GM18498 (cell line): ENCODE measurements around the gene TTC39C.
"Not testable (repeated sequence)": the region's sequence is repeated elsewhere in the genome, so short reads cannot be mapped to it uniquely, and the experiment has no call there.

Experiments used
- ATAC-seq: cut with Tn5 transposase; IDR thresholded peaks from one replicate; pipeline ENCODE4 v1.9.1; 2021; ENCODE audit warnings: mild to moderate bottlenecking, moderate library complexity; ENCODE audit not compliant: unreplicated experiment

Gene TTC39C

DNA sequence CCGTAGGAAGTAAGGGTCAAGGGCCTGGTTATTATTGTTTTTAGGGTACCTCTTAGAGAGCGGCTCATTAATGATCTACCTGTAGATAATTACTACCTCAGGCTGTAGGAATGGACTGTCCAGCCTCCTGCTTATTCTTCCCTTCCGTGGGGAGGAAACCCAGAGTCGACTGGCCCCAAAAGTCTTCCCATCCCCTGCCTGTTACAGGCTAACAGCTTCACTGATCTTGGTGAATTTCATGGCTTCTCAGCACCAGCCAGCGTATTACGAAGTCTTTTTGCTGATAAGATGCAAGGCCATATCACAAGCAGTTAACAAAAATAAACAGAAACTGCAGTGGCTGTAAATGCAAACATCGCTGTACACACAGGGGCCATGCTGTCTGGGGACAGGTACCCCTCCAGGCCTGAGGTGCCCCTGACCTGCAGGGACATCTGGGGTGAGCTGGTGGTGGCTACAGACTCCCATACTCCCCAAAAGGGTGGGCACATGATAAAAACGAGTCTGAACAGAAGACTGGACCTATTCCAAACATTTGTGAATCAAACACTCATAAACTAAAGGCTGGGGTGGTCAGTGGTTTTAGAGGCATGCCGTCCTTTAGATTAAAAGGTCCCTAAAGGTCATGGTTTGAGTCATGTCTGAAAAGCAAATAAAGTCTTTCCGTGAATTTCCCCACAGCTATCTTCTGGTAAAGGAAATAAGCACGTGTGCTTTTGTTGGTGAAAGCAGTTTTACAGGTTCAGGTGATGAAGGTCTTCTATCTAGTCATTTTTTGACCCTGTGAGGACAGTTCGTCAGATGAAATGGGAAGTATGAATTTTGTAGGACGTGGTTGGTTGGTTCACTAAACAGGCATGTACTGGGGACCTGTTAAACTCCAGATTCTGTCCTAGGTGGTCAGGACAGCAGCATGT is 36.7 kb downstream of the TTC39C start:
- ATAC-seq = no peak

GRCh38 chr18:24052053-24052452 is 37.5 kb downstream of the TTC39C start:
- no peak for ATAC-seq

DNA sequence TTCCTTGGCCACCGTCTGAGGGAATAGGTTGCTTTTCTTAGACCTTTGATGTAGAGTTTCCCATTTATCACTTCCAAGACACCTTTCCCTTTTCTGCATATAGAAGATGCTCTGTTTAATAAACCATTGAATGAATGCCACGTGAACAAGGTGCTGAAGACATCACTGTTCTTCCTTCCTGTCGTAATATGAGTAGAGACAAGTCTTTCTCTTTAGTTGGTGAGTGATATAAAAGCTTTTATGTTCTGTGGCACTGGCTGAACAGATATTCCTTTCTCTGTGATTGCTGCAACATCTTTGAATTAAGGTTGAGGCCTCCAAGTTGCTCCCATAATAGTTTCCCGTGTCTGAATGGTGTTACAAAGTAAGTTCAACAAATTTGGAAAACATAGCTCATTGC is 38.7 kb downstream of the TTC39C start:
- ATAC-seq = no peak

DNA sequence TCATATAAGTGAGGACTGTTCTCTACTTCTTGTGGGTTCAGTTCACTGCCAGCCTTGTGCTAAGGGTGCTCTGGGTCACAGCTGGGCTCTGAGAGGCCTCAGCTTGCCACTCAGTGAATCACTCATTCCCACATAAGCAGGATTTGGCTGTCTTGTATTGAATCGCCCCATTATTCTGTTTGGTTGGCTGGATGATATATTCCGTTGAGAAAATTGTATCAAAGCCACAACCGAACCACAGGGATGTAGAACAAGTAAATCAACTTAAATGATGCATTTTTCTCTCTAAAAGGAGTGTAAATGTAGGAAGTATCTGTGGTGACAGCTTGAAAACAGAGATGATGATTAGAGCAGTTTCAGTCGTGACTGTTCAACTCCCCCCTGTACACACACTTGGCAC is 39.6 kb downstream of the TTC39C start:
- no peak for ATAC-seq

DNA sequence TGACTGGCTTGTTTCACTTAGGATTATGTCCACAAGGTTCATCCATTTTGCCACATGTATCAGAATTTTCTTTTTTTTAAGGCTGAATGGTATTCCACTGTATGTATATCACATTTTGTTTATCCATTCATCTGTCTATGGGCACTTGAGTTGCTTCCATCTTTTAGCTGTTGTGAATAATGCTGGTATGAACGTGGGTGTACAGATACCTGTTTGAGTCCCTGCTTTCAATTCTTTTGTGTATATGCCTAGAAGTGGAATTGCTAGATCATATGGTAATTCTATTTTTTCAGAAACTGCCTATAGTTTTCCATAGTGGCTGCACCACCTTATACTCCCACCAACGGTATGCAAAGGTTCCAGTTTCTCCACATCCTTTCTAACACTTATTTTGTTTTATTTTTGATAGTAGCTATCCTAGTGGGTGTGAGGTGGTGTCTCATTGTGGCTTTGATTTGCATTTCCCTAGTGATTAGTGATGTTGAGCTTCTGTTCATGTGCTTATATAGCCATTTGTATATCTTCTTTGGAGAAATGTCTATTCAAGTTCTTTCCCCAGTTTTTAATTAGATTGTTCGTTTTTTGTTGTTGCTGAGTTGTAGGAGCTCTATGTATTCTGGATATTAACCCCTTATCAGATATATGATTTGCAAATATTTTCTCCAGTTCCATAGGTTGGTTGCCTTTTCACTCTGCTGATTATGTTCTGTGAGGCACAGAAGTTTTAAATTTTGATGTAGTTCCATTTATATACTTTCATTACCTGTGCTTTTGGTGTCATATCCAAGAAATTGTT is 40.7 kb downstream of the TTC39C start:
- ATAC-seq = no peak

GRCh38 chr18:24055878-24056277 is 41.3 kb downstream of the TTC39C start:
- ATAC-seq = no peak

DNA sequence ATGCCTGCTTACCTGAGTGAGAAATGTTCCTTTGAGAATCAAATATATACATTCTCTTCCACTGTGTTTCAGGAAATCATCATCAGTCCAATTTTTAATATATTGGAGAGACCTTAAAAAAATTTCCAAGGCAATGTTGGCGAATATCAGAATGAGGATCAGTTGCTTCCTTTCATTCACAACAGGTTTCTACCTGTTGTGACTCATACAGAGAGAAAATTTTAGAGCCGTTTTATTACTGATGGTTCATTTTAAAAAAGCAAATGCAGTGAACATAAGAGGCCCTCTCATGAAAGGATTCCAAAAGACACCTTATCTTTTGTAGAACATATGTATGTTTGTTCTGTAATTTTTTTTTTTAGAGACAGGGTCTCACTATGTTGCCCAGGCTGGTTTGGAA is 42.0 kb downstream of the TTC39C start:
- no peak for ATAC-seq

DNA sequence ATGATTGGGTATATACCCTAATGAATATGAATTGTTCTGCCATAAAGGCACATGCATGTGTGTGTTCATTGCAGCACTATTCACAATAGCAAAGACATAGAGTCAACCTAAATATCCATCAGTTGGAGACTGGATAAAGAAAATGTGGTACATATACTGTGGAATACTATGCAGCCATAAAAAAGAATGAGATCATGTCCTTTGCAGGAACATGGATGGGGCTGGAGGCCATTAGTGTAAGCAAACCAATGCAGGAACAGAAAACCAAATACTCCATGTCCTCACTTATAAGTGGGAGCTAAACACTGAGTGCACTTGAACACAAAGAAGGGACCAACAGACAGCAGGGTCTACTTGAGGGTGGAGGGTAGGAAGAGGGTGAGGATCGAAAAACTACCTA is 43.2 kb downstream of the TTC39C start:
- ATAC-seq = no peak

DNA sequence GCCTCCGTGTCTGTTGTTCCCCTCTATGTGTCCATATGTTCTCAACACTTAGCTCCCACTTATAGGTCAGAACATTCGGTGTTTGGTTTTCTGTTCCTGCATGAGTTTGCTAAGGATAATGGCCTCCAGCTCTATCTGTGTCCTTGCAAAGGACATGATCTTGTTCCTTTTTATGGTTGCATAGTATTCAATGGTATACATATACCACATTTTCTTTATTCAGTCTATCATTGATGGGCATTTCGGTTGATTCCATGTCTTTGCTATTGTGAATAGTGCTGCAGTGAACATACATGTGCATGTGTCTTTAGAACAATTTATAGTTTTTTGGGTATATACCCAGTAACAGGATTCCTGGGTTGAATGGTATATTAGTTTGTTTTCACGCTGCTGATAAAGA is 44.8 kb downstream of the TTC39C start:
- ATAC-seq = not testable (repeated sequence)

- ATAC-seq = no peak
Observed at GRCh38 chr18:24060644-24061043, 46.1 kb downstream of the TTC39C start.

- no peak for ATAC-seq
Observed at GRCh38 chr18:24063121-24063731, 48.7 kb downstream of the TTC39C start.

DNA sequence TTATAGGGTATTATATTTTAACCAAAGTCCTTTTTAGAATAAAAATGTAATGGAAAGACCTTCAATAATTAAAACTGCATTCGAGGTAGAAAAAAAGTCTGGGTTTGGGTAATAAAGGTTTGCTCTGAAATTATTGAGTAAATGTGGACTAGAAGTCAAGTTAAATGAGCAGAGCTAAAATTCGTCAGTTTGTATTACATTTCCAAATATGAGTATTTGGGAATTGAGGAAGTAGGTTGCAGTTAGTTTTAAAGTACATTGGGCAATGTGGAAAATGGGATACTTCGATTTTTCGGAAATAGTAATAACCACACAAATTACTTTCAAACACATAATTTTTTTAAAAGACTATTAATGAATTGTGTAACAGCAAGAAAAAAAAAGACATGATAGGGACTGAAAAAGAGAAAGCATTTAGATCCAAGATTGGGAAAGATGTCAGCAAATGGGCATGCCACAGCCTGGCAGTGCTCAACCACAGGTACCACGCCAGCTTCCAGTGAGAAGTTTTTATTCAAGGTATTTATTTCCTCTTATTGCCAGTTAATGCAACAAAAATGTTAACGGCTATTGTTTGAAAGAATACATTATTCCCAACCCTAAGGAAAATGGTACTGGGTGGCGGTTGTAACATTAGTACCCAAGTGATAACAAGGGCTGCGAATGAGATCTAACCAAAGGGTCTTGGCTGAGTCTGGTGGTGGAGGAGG is 50.0 kb downstream of the TTC39C start:
- ATAC-seq = no peak

GRCh38 chr18:24065906-24066305 is 51.4 kb downstream of the TTC39C start:
- ATAC-seq = no peak

DNA sequence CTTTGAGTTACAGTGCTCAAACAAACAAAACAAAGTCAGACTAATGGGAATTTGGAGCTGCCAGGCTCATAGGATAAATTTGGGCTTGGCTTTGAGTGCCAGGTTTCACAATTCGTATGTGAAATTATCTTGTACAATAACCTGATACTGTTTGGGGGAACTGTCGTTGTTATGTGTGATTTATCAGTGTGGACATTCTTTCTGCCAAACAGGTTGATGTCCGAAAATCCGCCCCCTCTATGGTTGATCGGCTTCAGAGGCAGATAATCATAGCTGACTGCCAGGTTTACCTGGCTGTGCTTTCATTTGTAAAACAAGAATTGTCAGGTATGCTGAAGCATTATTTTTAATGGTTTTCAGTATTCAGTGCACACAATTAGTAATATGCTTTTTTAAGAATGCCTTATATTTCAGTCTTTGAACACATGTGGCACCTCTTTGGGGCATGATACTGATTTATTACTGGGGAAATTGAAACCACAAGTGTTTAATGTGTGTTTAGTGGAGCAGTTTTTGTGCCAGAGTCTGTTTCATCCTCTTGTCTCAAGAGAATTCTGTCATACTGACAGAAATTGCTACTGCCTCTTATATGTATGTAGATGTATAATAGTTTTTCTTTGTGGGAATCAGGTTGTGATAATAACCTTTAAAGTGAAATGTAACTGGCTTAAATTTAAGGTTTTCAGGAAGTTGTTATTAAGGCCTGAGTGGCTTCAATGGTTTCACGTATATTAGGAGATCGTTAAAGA is 54.6 kb downstream of the TTC39C start:
- no peak for ATAC-seq

DNA sequence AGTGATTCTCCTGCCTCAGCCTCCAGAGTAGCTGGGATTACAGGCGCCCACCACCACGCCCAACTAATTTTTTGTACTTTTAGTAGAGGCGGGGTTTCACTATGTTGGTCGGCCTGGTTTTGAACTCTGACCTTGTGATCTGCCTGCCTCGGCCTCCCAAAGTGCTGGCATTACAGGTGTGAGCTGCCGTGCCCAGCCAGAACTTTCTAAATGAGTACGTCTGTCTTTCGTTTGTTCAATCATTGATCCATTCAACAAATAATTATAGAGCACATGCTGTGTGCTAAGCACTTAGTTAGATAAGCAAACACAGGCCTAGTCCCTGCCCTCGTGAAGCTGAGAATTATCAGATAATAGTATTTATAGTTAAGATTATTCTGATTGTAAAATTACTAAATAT is 56.5 kb downstream of the TTC39C start:
- no peak for ATAC-seq

- no peak for ATAC-seq
Observed at GRCh38 chr18:24071779-24072178, 57.2 kb downstream of the TTC39C start.

DNA sequence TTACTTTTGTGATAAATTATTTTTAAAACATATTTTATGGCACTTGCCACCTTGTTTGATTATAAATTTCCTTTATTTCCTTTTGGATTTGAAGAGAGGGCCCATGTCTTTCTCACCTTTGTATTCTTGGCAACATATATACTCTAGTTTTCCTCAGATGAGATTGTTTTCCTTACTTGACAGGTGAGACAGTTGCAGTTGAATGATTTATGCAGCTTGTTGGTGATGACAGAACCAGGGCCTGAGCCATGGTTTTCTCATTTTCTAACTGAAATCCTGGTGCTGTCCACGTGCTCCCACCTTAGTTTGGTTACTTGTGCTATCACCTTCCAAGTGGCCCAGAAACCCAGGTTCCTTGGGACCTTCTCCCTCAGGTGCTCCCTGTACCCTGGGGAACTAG is 58.2 kb downstream of the TTC39C start:
- ATAC-seq = no peak

GRCh38 chr18:24073791-24074190 is 59.2 kb downstream of the TTC39C start:
- no peak for ATAC-seq

GRCh38 chr18:24074757-24075156 is 60.2 kb downstream of the TTC39C start:
- not testable (repeated sequence) for ATAC-seq
